HUES6 (cell line): Measurements from ENCODE around the gene TMEM164.

Experiments
- H3K27ac ChIP-seq: 2 replicates; pipeline ENCODE4 v1.7.0; 2013; ENCODE audit warnings: low read depth, mild to moderate bottlenecking, low read length, inconsistent platforms
- H3K27me3 ChIP-seq: 2 replicates; pipeline ENCODE4 v1.6.1; 2013; ENCODE audit warnings: low read length; ENCODE audit not compliant: control insufficient read depth, insufficient read depth
- H3K36me3 ChIP-seq: 2 replicates; pipeline ENCODE4 v1.6.1; 2013; ENCODE audit warnings: low read length; ENCODE audit not compliant: control insufficient read depth, insufficient read depth
- H3K4me1 ChIP-seq: 2 replicates; pipeline ENCODE4 v1.6.1; 2013; ENCODE audit warnings: low read length; ENCODE audit not compliant: control insufficient read depth, insufficient read depth
- H3K4me3 ChIP-seq: 2 replicates; pipeline ENCODE4 v1.5.1; 2013; ENCODE audit warnings: low read depth, low read length
- H3K9ac ChIP-seq: one replicate; pipeline ENCODE4 v1.6.1; 2013; ENCODE audit warnings: mild to moderate bottlenecking, low read length
- H3K9me3 ChIP-seq: 2 replicates; pipeline ENCODE4 v1.6.1; 2013; ENCODE audit warnings: low read depth, low read length; ENCODE audit not compliant: control insufficient read depth, insufficient read depth

The TMEM164 gene

DNA sequence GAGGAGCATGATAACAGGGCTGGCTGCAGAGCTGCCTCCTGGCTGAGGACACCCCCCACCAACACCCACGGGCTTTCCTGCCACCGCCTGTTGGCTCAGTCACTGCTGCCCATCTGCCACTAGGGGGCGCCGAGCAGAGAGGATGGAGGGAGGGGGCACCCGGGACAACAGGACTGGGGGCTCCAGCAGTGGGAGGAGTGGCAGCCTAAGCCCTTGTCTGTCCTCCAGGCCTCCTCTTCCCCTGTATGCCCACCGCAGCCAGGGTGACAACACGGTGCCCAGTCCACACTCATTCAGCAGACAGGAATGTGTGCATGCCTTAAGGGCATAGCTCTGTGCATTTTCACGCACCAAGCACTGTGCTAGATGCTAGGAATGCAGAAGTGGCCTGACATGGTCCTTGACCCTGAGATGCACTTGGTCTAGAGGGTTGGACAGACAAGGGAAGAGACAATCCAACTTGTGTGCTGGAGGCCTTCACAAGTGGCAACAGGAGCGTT, 165.1 kb downstream of the TMEM164 start:
- H3K9me3 ChIP-seq = no peaks in the 10 kb centered on the region
- 0 out of 2 replicates have a peak, but pooled peaks cover 4% of the 10 kb centered on the region for H3K36me3 ChIP-seq
- H3K27ac ChIP-seq = no peak overlapping the region
- no peak overlapping the region for H3K4me3 ChIP-seq
- peaks cover 7% of the 10 kb centered on the region; the same call in 1 of the 2 replicates for H3K27me3 ChIP-seq
- peaks cover 8% of the 10 kb centered on the region for H3K4me1 ChIP-seq
- no peak overlapping the region for H3K9ac ChIP-seq

DNA sequence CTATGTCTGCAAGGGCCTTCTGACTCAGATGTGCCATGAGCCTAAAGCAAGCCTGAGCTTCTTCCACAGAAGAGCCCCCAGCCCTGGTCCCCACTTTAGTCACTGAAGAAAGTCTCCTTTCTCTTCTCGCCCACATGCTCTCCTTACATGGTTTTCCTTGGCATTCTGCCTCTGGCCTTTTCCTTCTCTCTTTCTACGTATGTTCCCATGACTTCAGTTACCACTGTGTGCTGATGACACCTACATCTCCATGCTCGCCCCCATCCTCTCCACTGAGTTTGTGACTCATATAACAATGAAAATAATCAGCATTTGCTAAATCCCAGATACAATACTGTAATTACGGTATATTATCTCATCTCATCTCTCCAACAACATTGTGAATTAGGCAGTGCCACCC, 165.7 kb downstream of the TMEM164 start:
- Histone ChIP-seq H3K27ac (no peak overlapping the region), H3K4me3 (no peak overlapping the region), H3K9ac (no peak overlapping the region), H3K36me3 (0 out of 2 replicates have a peak, but pooled peaks cover 4% of the 10 kb centered on the region), H3K27me3 (peaks cover 7% of the 10 kb centered on the region; the same call in 1 of the 2 replicates), H3K4me1 (peaks cover 9% of the 10 kb centered on the region), H3K9me3 (no peaks in the 10 kb centered on the region)

DNA sequence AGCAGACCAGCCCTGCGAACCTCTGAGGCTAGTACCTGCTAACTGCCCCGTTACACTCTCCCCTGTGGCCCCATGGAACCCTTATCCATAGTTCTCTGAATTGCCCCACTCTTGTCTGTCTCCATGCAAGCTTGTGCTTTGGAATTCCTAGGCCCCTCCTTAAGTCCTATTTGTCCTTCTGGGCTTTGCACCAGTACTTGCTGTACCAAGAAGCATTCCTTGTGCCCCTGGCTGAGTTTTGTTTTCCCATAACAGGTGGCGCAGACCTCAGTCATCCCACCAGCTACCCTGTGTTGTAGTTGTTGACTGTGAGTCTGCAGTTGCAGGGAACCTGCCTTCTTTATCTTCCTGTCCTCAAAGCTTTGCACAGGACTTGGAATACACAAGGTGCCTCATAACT, 167.1 kb downstream of the TMEM164 start:
- H3K27me3 ChIP-seq = peaks cover 7% of the 10 kb centered on the region; the same call in 1 of the 2 replicates
- peaks cover 4% of the 10 kb centered on the region; the same call in 1 of the 2 replicates for H3K36me3 ChIP-seq
- peaks cover 14% of the 10 kb centered on the region for H3K4me1 ChIP-seq
- no peaks in the 10 kb centered on the region for H3K9me3 ChIP-seq
- no peak overlapping the region for H3K27ac ChIP-seq
- H3K4me3 ChIP-seq = no peak overlapping the region
- H3K9ac ChIP-seq = no peak overlapping the region

DNA sequence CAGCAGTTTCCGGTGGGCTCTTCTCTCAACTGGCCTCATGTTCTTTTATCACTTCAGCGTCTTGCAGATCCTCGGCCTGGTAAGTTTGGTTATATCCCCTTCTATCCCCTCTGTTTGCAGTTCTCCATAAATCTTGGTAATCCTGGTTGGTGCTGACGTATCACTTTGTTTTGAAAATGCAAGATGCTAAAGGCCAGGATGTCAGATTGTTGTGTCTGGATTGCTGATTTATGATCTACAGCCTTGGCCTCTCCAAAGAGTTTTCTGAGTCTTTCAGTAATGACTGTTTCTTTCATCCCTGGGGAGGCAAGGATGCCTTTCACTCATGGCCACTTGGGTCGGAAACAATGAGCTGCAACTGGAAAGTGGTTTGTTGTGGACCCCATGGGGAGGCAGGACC, 168.5 kb downstream of the TMEM164 start:
- Histone ChIP-seq H3K36me3 (peaks cover 4% of the 10 kb centered on the region; the same call in 1 of the 2 replicates), H3K27ac (no peak overlapping the region), H3K4me1 (peaks cover 14% of the 10 kb centered on the region), H3K4me3 (no peak overlapping the region), H3K9ac (no peak overlapping the region), H3K9me3 (no peaks in the 10 kb centered on the region), H3K27me3 (peaks cover 4% of the 10 kb centered on the region; the same call in 1 of the 2 replicates)

DNA sequence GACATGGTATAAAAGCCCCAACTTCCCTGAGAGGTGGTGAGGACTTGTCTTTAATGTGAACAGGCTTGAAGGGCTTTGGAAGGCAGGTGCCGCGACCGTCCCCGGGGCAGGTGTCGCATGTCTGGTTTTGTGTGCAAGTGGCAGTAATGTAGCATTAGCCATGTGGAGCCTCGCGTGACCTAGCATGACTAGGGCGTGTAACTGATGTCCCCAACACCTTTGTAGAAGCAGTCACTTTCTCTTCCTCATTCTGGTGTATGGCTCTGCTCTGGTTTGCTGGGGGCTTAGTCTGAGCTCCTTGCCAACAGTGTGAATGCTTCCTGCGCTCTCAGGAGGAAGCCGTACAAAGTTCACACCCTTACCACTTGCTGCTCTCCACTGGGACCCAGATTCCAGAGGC, 169.3 kb downstream of the TMEM164 start:
- peaks cover 14% of the 10 kb centered on the region for H3K4me1 ChIP-seq
- H3K4me3 ChIP-seq = no peak overlapping the region
- H3K27me3 ChIP-seq = peaks cover 4% of the 10 kb centered on the region; the same call in 1 of the 2 replicates
- no peaks in the 10 kb centered on the region for H3K9me3 ChIP-seq
- no peak overlapping the region for H3K27ac ChIP-seq
- H3K9ac ChIP-seq = no peak overlapping the region
- H3K36me3 ChIP-seq = peaks cover 4% of the 10 kb centered on the region; the same call in 1 of the 2 replicates

DNA sequence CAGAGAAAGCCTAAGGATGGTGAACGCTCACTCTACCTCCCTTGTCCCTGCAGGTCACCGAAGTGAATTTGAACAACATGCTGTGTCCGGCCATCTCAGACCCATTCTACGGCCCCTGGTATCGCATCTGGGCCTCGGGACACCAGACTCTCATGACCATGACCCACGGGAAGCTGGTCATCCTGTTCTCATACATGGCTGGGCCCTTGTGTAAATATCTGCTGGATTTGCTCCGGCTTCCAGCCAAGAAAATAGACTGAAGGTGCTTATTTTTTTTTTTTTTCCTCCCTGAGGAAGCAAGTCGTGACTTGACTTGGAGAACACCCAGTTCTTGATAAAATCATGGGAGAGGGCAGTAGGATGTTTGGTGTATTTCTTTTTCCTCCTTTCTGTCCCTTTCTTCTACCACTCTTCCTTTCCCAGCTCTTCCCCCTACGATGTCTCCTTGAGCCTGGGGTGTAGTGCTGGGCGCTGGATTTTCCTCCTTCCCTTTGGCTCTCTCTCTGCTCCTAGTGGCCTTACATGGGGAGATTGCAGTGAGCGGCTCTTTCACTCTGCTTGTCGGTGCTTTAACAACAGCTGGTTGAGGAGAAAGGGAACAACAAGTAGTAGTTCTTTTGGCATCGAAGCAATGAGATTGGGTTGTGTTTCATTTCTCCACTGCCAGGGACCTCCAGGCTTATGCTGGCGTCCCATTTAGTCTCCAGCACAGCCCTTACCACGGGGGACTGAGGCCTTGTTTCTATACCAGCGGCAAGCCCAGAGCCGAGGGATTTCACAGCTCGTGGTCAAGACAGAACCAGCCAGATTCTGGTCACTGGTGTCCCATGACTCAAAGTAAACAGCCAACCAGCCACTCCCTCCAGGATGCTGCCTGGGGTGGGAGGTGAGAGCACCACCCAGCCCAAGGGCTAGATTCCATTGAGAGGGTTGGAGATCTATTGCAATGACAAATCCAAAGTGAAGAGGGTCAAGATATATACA, 170.6 kb downstream of the TMEM164 start:
- H3K4me3 ChIP-seq = no peak overlapping the region
- H3K27me3 ChIP-seq = peaks cover 4% of the 10 kb centered on the region; the same call in 1 of the 2 replicates
- no peaks in the 10 kb centered on the region for H3K9me3 ChIP-seq
- H3K36me3 ChIP-seq = peaks cover 4% of the 10 kb centered on the region; the same call in 1 of the 2 replicates
- H3K9ac ChIP-seq = no peak overlapping the region
- H3K27ac ChIP-seq = no peak overlapping the region
- peaks cover 9% of the 10 kb centered on the region; the same call in 1 of the 2 replicates for H3K4me1 ChIP-seq

DNA sequence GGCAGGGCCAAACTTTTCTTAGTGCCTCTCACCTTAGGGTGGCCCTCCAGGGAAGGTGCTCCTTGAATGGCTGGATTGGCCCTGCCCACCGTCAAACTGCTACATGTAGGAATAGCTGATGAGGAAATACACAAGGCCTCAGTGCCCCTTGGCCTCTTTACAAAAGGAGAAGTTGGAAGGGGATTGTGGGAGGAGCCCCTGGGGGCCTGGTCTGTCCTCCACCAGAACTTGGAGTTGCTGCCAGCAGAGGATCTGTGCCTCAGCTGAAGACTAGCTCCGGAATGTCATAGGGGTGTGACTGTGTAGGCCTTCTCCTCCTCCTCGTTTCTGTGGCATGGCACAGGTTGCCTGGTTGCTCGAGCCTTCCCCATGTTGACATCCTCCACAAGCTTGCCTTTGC, 172.2 kb downstream of the TMEM164 start:
- Histone ChIP-seq H3K4me3 (no peak overlapping the region), H3K4me1 (peaks cover 12% of the 10 kb centered on the region; the same call in 1 of the 2 replicates), H3K27me3 (no peaks in the 10 kb centered on the region; the same call in 1 of the 2 replicates), H3K36me3 (peaks cover 4% of the 10 kb centered on the region; the same call in 1 of the 2 replicates), H3K27ac (no peak overlapping the region), H3K9me3 (no peaks in the 10 kb centered on the region), H3K9ac (no peak overlapping the region)

DNA sequence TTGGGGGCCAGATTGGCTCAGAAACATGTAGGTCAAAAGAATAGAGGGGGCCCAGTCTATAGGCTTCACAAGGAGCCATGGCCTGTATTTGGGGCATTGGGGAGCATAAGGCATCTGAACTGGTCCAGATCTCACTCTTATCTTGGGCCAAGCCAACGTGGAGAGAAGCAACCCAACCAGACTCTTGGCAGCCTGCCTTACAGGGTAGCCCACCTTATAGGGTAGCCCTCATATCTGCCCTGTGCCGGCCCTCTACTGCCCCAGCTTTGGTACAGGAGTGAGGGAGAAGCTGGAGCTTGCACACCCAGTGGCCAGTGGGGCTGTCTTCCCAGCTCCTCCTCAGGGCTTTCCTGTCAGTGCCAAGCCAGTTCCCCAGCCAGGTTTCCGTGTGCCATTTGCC, 172.8 kb downstream of the TMEM164 start:
- peaks cover 18% of the 10 kb centered on the region for H3K4me1 ChIP-seq
- H3K36me3 ChIP-seq = peaks cover 4% of the 10 kb centered on the region; the same call in 1 of the 2 replicates
- H3K4me3 ChIP-seq = no peak overlapping the region
- H3K27me3 ChIP-seq = no peaks in the 10 kb centered on the region; the same call in 1 of the 2 replicates
- no peak overlapping the region for H3K9ac ChIP-seq
- H3K27ac ChIP-seq = no peak overlapping the region
- H3K9me3 ChIP-seq = no peaks in the 10 kb centered on the region

DNA sequence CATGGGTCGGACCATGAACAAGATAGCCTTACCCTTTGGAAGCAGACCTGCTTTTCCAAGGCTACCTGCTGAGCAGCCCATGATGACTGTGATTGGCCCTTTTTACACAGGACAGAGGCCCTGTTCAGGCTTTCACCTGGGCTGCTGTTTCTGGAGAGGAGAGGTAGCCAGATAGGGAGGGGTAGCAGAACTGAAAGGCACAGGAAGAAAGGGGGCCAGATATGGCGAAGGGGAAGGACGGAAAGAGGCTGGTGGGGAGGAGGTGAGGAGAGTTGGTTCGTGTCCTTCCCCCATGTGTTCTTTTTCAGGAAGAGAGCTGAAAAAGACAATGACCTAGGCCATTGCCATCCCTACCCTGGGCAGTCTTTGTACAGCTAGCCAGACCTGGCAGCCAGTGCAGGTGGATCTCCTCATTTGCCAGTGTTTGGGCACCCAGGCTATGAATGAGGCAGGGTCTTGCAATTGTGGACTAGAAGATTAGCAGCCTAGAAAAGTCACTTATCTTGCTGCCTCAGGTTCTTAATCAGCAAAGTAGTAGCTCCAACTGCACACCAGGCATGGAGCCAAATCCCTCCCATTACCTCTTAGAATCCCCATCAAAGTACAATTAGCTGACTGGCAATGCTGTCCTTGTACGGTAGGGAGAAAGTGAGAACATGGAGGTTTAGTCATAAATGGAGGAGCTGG, 175.4 kb downstream of the TMEM164 start:
- Histone ChIP-seq H3K9me3 (no peaks in the 10 kb centered on the region), H3K36me3 (no peaks in the 10 kb centered on the region; the same call in 1 of the 2 replicates), H3K27me3 (no peaks in the 10 kb centered on the region; the same call in 1 of the 2 replicates), H3K4me3 (no peak overlapping the region), H3K9ac (no peak overlapping the region), H3K27ac (no peak overlapping the region), H3K4me1 (peaks cover 24% of the 10 kb centered on the region)

DNA sequence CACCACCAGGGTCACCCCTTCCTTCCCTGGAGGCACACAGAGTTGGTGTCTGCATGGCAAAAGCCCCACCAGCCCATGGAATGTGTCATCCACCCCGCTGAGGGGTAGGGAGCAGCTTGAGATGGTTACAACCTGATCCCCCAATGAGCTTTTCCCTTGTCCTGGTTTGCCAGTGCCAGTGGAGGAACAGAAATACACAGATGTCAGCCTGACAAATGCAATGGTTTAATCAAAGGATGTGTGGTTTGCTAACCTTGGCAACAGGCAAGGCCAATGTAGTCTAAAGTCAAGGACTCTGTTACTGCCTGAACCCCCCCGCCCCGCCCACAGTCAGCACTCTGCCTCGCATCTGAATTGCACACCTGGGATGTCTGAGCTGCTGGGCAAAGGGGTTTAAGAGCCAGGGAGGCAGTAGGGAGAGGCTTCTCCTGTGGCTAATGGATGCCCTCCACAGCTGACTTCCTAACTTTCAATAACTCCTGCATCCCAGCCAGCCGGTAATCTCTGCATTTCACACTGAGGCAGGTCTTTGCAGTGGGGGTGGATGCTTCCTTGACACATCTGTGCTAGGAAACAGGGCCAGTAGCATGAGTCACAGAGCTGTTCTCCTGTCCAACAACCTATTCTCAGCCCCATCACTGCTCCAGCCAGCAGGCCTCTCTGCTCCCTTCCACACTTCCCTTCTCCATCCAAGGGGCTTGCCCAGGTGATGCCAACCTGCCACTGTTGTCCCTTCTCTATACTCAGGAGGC, 177.4 kb downstream of the TMEM164 start:
- Histone ChIP-seq H3K9me3 (no peaks in the 10 kb centered on the region), H3K4me3 (no peak overlapping the region), H3K9ac (no peak overlapping the region), H3K36me3 (no peaks in the 10 kb centered on the region), H3K27ac (no peak overlapping the region), H3K4me1 (peaks cover 21% of the 10 kb centered on the region), H3K27me3 (no peaks in the 10 kb centered on the region; the same call in 1 of the 2 replicates)
